T47D (cell line): ENCODE data around the gene ERICH3.

ENCODE experiments used
- DNase-seq, 2 experiments: peaks; one replicate each; pipeline versions ENCODE4 v3.0.0 to v3.0.0-alpha.2; 2011 to 2012; ENCODE audit warnings: low read depth in 1 of 2, low spot score in 1 of 2
- JUND ChIP-seq: IDR thresholded peaks from 2 replicates; pipeline ENCODE4 v1.6.1; 2012; ENCODE audit warnings: low read depth
- in situ Hi-C: cut with HindIII; loops from 2 replicates; pipeline ENCODE4 v1.10.0; 2016; ENCODE audit warnings: low sequenced_read_pairs, low pct_unique_long_range_greater_than_20kb

ERICH3 gene

GRCh38 chr1:74654708-74655107 lies 18.9 kb downstream of the ERICH3 start:
- in situ Hi-C loops, result no loop called here
- TF ChIP-seq JUND, result no peak
- DNase-seq, result no peak

GRCh38 chr1:74652711-74653139 lies 20.9 kb downstream of the ERICH3 start:
- in situ Hi-C loops, result no loop called here
- no peak for TF ChIP-seq JUND
- DNase-seq, result peak in 1 of 2 experiments; percentile 97

GRCh38 chr1:74650561-74650960 lies 23.0 kb downstream of the ERICH3 start:
- TF ChIP-seq JUND, result no peak
- in situ Hi-C loops, result no loop called here
- DNase-seq, result no peak

GRCh38 chr1:74641876-74642275 lies 31.7 kb downstream of the ERICH3 start:
- in situ Hi-C loops, result no loop called here
- no peak for TF ChIP-seq JUND
- no peak for DNase-seq

GRCh38 chr1:74641161-74641560 lies 32.4 kb downstream of the ERICH3 start:
- no peak for TF ChIP-seq JUND
- no peak for DNase-seq
- in situ Hi-C loops, result no loop called here

- no peak for TF ChIP-seq JUND
- DNase-seq, result no peak
- in situ Hi-C loops, result no loop called here
Observed at GRCh38 chr1:74637296-74637695, 36.3 kb downstream of the ERICH3 start.

GRCh38 chr1:74629283-74629682 lies 44.3 kb downstream of the ERICH3 start:
- in situ Hi-C loops, result no loop called here
- no peak for TF ChIP-seq JUND
- DNase-seq, result no peak

- no peak for TF ChIP-seq JUND
- no peak for DNase-seq
- in situ Hi-C loops, result no loop called here
Observed at GRCh38 chr1:74623716-74624115, 49.9 kb downstream of the ERICH3 start.

GRCh38 chr1:74620242-74620641 lies 53.4 kb downstream of the ERICH3 start:
- TF ChIP-seq JUND, result no peak
- DNase-seq, result no peak
- in situ Hi-C loops, result no loop called here

GRCh38 chr1:74618974-74619373 lies 54.6 kb downstream of the ERICH3 start:
- in situ Hi-C loops, result no loop called here
- TF ChIP-seq JUND, result no peak

GRCh38 chr1:74613894-74614293 lies 59.7 kb downstream of the ERICH3 start:
- no peak for TF ChIP-seq JUND
- DNase-seq, result no peak
- in situ Hi-C loops, result no loop called here

More at GRCh38 chr1:74618974-74619373, 54.6 kb downstream of the ERICH3 start:
- no peak for DNase-seq

- in situ Hi-C loops, result no loop called here
- no peak for DNase-seq
- TF ChIP-seq JUND, result no peak
Observed at GRCh38 chr1:74611887-74612286, 61.7 kb downstream of the ERICH3 start.

GRCh38 chr1:74610961-74611360 lies 62.6 kb downstream of the ERICH3 start:
- in situ Hi-C loops, result no loop called here
- no peak for TF ChIP-seq JUND
- no peak for DNase-seq

GRCh38 chr1:74609810-74610371 lies 63.7 kb downstream of the ERICH3 start:
- DNase-seq, result no peak
- in situ Hi-C loops, result no loop called here

More at GRCh38 chr1:74609810-74610371, 63.7 kb downstream of the ERICH3 start:
- no peak for TF ChIP-seq JUND
